ENCODE measurements around the gene DPP6.

GRCh38 chr7:154928136-154929005 lies 876.2 kb downstream of the DPP6 start:
- no peak for TF ChIP-seq JUND (IDR thresholded peaks at IDR 0.05)
- TF ChIP-seq FOXM1 (IDR thresholded peaks at IDR 0.05; ENCODE audit: low read depth), result no peak
- no peak for TF ChIP-seq RAD21 (IDR thresholded peaks at IDR 0.05; ENCODE audit: low read length)
- TF ChIP-seq CTCF (IDR thresholded peaks at IDR 0.05), result no peak
- TF ChIP-seq MEF2A (IDR thresholded peaks at IDR 0.05; ENCODE audit: borderline replicate concordance, low read depth), result no peak
- TF ChIP-seq MXI1 (IDR thresholded peaks at IDR 0.05; ENCODE audit: low read depth, low read length), result no peak; the same call in 1 of the 2 replicates
- TF ChIP-seq RFX5 (IDR thresholded peaks at IDR 0.05; ENCODE audit: low read length), result peak; percentile 69
- no peak for TF ChIP-seq TCF12 (IDR thresholded peaks at IDR 0.05)
